Transverse colon (tissue), 3 donors: ENCODE results near the gene ZNF333.

Experiments
- CTCF ChIP-seq, 5 experiments: fragments of 200-600 bp in 3 of 5; fragments of 450-650 bp in 2 of 5; sonication (generic) in 3 of 5; IDR thresholded peaks; 1 replicate in 2 of 5; 2 replicates in 3 of 5; pipeline ENCODE4 v1.5.1; 2016 to 2017; ENCODE audit warnings: antibody characterized with exemption in 5 of 5, inconsistent platforms in 3 of 5, mild to moderate bottlenecking in 2 of 5, moderate library complexity in 1 of 5
- EP300 ChIP-seq: sonication (generic); formaldehyde crosslinking; IDR thresholded peaks from one replicate; pipeline ENCODE4 v1.6.1; 2017; ENCODE audit warnings: antibody characterized with exemption, low read depth

GRCh38 chr19:14733574-14733973 lies 43.7 kb downstream of the ZNF333 start:
- TF ChIP-seq CTCF (IDR thresholded peaks at IDR 0.05), result no peak
- no peak for TF ChIP-seq EP300
